GM12872 (cell line): ENCODE results near the gene ARHGEF39.

Experiments used
- TF ChIP-seq, protein P1 (sequence below): IDR thresholded peaks from 3 replicates; pipeline ENCODE4 v1.5.1; 2011; ENCODE audit warnings: low read depth, mild to moderate bottlenecking, low read length, moderate library complexity; ENCODE audit not compliant: insufficient read depth

ARHGEF39 gene

GRCh38 chr9:35669331-35670145 lies 4.5 kb upstream of the ARHGEF39 start:
- TF ChIP-seq, protein P1, sequence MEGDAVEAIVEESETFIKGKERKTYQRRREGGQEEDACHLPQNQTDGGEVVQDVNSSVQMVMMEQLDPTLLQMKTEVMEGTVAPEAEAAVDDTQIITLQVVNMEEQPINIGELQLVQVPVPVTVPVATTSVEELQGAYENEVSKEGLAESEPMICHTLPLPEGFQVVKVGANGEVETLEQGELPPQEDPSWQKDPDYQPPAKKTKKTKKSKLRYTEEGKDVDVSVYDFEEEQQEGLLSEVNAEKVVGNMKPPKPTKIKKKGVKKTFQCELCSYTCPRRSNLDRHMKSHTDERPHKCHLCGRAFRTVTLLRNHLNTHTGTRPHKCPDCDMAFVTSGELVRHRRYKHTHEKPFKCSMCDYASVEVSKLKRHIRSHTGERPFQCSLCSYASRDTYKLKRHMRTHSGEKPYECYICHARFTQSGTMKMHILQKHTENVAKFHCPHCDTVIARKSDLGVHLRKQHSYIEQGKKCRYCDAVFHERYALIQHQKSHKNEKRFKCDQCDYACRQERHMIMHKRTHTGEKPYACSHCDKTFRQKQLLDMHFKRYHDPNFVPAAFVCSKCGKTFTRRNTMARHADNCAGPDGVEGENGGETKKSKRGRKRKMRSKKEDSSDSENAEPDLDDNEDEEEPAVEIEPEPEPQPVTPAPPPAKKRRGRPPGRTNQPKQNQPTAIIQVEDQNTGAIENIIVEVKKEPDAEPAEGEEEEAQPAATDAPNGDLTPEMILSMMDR, result no peak

- TF ChIP-seq, protein P1, result no peak
Measured at GRCh38 chr9:35667939-35668338, 2.9 kb upstream of the ARHGEF39 start.

- TF ChIP-seq, protein P1, result no peak
Measured at GRCh38 chr9:35666549-35666948, 1.6 kb upstream of the ARHGEF39 start.

DNA sequence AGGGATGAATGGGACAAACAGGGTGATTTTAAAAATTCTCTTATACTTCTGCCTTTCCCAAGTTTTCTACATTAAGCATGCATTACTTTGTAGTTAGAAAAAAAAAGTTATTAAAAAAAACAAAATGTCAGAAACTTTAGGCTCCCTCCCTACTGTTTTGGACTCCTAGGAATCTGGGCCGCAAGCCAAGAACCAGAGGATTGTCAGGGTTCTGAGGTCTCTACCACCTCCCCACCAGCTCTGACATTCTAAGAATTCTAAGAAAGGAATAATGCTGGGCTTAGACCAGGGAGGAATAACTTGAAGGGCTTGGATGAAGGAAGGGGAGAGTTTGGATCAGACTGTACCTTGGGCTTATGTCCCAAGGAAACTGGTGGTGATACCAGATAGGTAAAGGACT lies 1.1 kb upstream of the ARHGEF39 start:
- TF ChIP-seq, protein P1, result no peak

DNA sequence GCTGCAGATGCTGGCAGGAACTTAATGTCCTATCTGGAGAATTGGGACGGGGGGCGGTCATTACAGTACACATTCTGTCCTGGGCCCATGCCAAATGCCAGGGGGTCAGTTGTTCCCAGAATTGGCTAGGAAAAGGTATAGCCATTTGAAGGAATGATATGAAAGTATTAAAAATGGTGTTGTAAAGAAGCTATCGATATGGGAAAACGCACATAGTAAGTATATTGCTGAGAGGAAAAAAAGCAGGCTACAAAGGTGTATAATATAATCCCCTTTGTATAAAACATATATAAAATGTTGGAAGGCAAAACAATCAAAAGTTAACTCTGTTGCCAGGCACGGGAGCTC lies 450 bp upstream of the ARHGEF39 start:
- TF ChIP-seq, protein P1, result no peak

- TF ChIP-seq, protein P1, result no peak
Measured at GRCh38 chr9:35662437-35662836, 2.6 kb downstream of the ARHGEF39 start.

DNA sequence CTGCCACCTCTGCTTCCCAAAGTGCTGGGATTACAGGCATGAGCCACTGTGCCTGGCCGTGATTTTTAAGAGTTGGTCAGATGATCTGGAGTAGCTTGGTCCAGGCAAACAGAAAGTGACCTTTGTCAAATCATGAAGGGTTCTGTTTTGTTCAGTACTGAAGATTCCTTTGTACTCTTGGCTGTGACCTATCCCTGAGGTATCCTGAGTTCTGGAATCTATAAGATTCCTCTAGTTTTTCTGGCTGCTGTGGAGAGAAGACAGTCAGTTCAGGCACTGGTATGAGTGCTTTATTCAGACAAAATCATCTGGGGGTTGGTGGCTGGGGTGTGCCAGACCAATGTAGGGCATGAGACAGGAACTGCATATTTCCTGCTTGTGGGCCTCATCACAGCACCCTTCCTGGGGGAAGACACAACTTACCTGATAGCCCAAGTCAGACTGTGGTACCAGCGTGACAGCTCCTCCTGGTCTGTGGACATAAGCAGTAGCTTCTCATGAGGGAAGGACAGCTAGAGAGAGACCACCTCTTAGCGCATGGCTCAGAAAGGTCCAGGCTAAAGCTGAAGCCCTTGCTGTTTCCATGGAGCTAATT lies 3.1 kb downstream of the ARHGEF39 start:
- TF ChIP-seq, protein P1, result no peak
